Fibroblast of pulmonary artery (primary cell): ENCODE data around the gene SMG6.

Experiments
- DNase-seq: peaks from one replicate; pipeline ENCODE4 v3.0.0-alpha.2; 2010; ENCODE audit warnings: low read depth
- H3K4me3 ChIP-seq: replicated peaks from 2 replicates; pipeline ENCODE4 v1.5.1; 2011; ENCODE audit warnings: low read depth, mild to moderate bottlenecking, control low read depth, low read length, moderate library complexity
- TF ChIP-seq, protein P1 (sequence below): IDR thresholded peaks from 2 replicates; pipeline ENCODE4 v1.5.1; 2011; ENCODE audit warnings: mild to moderate bottlenecking, control low read depth, low read length, inconsistent platforms; ENCODE audit errors: missing control alignments

The SMG6 gene

DNA sequence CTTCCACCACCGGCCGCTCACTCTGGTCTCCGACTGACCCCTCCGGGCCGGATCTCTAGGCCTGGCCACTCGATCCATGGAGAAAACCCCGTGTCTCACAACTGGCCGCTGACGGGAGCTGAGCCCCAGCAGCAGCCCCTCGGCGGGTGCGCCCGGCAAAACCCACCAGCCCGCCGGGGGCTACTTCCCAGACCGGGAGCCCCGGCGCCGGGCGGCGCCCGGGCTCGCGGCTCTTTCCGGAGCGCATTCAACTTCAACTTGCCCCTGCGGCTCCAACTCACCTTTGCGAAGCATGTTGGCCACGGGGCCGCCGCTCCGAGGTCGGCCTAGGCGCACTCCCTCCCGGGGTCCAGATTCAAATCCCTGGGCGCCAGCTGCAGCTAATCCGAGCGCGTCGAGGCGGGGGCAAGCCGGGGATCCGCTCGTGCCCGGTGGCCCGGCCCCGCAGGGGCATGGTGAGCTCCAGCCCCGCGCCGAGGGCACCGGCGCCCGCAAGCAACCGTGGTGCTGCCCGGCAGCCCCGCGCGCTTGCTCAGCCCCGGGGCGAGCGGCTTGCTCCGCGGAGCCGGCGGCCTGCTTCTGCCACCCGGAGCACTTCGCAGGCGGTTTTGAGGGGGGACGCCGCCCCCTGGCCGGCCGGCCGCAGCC, 278.9 kb downstream of the SMG6 start:
- TF ChIP-seq, protein P1, sequence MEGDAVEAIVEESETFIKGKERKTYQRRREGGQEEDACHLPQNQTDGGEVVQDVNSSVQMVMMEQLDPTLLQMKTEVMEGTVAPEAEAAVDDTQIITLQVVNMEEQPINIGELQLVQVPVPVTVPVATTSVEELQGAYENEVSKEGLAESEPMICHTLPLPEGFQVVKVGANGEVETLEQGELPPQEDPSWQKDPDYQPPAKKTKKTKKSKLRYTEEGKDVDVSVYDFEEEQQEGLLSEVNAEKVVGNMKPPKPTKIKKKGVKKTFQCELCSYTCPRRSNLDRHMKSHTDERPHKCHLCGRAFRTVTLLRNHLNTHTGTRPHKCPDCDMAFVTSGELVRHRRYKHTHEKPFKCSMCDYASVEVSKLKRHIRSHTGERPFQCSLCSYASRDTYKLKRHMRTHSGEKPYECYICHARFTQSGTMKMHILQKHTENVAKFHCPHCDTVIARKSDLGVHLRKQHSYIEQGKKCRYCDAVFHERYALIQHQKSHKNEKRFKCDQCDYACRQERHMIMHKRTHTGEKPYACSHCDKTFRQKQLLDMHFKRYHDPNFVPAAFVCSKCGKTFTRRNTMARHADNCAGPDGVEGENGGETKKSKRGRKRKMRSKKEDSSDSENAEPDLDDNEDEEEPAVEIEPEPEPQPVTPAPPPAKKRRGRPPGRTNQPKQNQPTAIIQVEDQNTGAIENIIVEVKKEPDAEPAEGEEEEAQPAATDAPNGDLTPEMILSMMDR: no peak
- H3K4me3 ChIP-seq: no peak overlapping the region
- DNase-seq: no peak

GRCh38 chr17:2023692-2024571, 279.7 kb downstream of the SMG6 start:
- TF ChIP-seq, protein P1: no peak
- DNase-seq: peak; percentile 64

DNA sequence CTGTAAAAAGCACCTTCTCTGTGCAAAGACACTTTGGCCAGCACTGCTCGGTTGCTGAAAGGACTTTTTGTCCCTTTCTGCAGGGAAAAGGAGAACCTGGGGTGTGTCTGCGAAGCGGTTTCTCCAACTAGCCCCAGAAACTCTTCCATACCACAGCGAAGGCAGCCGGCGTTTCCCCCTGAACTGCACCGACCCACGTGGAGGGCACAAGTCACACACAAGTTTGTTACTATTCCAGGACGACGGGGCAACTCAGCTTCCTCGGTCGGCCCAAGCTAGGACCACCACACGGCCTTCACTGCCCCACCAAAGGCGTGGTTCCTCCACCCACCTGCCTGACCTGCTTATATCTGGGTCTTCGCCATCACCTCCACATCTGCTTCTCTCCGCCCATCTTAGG, 280.3 kb downstream of the SMG6 start:
- H3K4me3 ChIP-seq: no peak overlapping the region
- TF ChIP-seq, protein P1: no peak
- DNase-seq: no peak

More at GRCh38 chr17:2023692-2024571, 279.7 kb downstream of the SMG6 start:
- peak overlapping the region; percentile 7 for H3K4me3 ChIP-seq

- TF ChIP-seq, protein P1: no peak
- no peak for DNase-seq
- H3K4me3 ChIP-seq: no peak overlapping the region
Observed at GRCh38 chr17:2022647-2023240, 280.8 kb downstream of the SMG6 start.

DNA sequence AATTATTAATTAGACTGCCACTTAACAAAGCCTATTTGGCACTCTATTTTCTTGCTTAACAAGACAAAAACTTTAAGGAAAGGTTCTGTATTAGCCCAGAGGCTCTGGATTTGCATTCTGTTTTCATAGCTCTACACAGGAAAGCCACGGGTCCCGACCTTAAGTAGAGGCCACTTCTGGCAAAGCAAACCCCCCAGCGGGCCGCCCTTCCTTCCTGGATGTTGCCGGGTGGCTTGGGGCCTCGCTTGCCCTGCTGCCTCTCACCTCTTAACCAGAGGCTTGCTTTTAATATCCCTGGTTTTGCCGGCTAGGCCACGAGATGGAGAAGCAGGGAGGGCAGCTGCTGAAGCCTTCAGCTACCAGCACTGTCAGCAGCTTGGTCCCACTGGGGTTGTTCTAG, 282.9 kb downstream of the SMG6 start:
- TF ChIP-seq, protein P1: no peak
- DNase-seq: no peak
- H3K4me3 ChIP-seq: no peak overlapping the region

DNA sequence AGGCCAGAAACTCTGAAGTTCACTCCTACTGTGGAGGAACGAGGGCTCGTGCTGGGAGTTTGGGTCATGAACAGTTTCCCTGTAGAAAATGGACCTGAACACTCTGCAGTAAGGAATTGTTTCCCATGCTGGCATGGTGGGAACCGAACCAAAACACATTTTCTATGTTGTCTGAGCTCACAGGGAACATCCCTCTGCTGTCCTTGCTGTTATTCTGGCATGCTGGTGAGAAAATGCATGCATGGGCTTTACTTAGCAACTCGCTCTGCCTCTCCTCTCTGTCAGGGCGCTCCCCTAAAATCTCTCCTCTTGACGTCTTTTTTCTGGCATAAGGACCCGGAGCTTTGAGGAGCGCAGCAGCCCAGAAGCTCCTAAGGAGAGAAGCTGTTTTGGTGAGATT, 283.9 kb downstream of the SMG6 start:
- DNase-seq: no peak

More for the DNA sequence above, 283.9 kb downstream of the SMG6 start:
- no peak overlapping the region for H3K4me3 ChIP-seq
- TF ChIP-seq, protein P1: no peak
